T-helper 2 cell treated with Interferon-gamma antibody and Interleukin-4, amounts not matched to agents 5 μg/mL and 100 μg/mL, for 36 hours (primary cell): Measurements from ENCODE around the gene DUSP22.

Experiments used
- DNase-seq: peaks from one replicate; pipeline ENCODE4 v3.0.0; 2021; ENCODE audit warnings: low spot score
- H3K27ac Mint-ChIP-seq: one replicate; pipeline ENCODE4 v1.8.0; 2021; ENCODE audit warnings: mild to moderate bottlenecking, mixed read lengths
- H3K27me3 Mint-ChIP-seq: one replicate; pipeline ENCODE4 v1.8.0; 2021; ENCODE audit warnings: low read depth, mixed read lengths
- H3K36me3 Mint-ChIP-seq: one replicate; pipeline ENCODE4 v1.8.0; 2021; ENCODE audit warnings: low read depth, mixed read lengths
- H3K4me1 Mint-ChIP-seq: one replicate; pipeline ENCODE4 v1.8.0; 2021; ENCODE audit warnings: low read depth, mixed read lengths
- H3K4me3 Mint-ChIP-seq: one replicate; pipeline ENCODE4 v1.8.0; 2022; ENCODE audit warnings: mild to moderate bottlenecking, moderate library complexity, mixed read lengths
- H3K9me3 Mint-ChIP-seq: one replicate; pipeline ENCODE4 v1.8.0; 2021; ENCODE audit warnings: mixed read lengths

Gene DUSP22

GRCh38 chr6:335572-335971 lies 43.3 kb downstream of the DUSP22 start:
- H3K4me1 Mint-ChIP-seq, result peaks cover 50% of the 10 kb centered on the region
- H3K27me3 Mint-ChIP-seq, result no peaks in the 10 kb centered on the region
- H3K9me3 Mint-ChIP-seq, result no peaks in the 10 kb centered on the region
- peak overlapping the region; percentile 32 for H3K27ac Mint-ChIP-seq
- DNase-seq, result no peak
- H3K4me3 Mint-ChIP-seq, result no peak overlapping the region
- no peaks in the 10 kb centered on the region for H3K36me3 Mint-ChIP-seq

DNA sequence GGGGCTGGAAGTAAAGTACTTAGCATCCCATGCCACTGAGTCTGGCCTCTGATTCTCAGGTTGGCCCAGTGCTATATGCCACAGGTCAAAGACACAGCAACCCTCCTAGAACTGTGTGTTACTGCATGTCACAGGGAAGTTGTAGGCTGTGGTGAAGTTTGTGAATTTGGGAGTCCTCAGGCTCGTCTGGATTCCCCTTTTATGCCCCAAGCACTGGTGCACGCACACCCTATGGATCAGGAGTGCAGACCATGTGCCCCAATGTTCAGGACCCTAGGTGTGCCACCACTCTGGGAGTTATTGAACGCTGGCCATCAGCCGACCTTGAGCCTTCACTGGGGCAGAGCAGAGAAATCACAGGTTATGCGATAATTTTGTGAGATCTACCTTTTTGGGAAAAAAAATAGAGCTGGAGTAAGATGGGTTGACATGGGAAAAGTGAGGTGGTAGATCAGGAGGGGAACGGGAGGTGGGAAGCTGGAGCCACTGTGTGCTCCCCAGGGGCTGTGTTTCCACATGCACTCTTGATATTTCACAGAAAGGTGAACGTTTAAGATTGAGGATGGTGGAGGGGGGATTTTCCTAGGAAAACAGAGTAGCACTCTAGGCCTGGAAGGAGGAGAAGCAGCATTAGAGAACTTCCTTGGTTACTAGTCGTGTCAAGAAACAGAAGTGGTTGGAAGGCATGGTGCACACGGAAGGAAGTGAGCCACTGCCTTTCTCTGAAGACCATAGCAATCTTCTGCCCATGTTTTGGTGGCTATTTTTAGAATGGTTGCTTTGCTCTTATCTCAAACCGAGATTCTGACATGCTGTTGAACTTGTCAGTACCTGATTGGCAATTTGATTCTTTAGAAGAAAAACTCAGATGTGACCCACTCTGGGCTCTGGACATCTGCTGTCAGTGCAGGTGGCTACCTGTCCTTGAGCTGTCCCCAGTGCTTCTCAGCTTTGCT lies 44.1 kb downstream of the DUSP22 start:
- Mint-ChIP-seq H3K4me3 (peak overlapping the region; percentile 76), H3K4me1 (peaks cover 56% of the 10 kb centered on the region), H3K27me3 (no peaks in the 10 kb centered on the region), H3K9me3 (no peaks in the 10 kb centered on the region), H3K36me3 (peaks cover 2% of the 10 kb centered on the region), H3K27ac (peak overlapping the region; percentile 85)
- peak; percentile 22 for DNase-seq

DNA sequence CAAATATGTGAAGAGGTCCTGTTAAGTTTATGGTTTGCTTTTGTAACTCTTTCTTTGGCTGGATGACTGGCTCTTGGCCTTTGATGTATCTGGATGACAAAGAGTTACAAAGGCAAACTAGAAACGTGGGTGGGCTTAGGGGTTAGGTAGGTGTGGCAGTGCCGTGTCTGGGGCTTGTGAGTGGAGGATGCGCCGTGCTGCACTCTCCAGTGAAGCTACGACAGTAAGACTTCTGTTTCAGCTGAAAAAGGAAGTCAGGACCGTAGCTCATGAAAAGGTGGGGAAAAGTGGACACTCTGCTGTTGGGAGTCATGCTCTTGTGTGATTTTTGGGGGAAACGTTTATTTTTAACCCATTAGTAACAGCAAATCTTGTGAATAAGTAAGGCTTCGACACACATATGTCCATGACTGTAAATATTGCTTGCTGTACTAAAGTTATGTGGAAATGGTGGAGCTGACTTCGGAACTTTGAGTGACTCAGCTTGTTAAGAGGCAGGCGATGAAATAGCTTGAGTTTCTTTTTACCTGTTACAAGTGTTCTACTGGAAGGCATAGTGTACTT lies 45.6 kb downstream of the DUSP22 start:
- peak overlapping the region; percentile 79 for H3K4me3 Mint-ChIP-seq

GRCh38 chr6:338815-339262 lies 46.6 kb downstream of the DUSP22 start:
- peaks cover 64% of the 10 kb centered on the region for H3K4me1 Mint-ChIP-seq
- H3K9me3 Mint-ChIP-seq, result no peaks in the 10 kb centered on the region
- no peaks in the 10 kb centered on the region for H3K27me3 Mint-ChIP-seq
- peak overlapping the region; percentile 79 for H3K4me3 Mint-ChIP-seq
- DNase-seq, result peak; percentile 41
- H3K27ac Mint-ChIP-seq, result peak overlapping the region; percentile 88
- H3K36me3 Mint-ChIP-seq, result peaks cover 2% of the 10 kb centered on the region

More for the DNA sequence above, 45.6 kb downstream of the DUSP22 start:
- Mint-ChIP-seq H3K36me3 (peaks cover 2% of the 10 kb centered on the region), H3K27ac (peak overlapping the region; percentile 80), H3K9me3 (no peaks in the 10 kb centered on the region), H3K27me3 (no peaks in the 10 kb centered on the region), H3K4me1 (peaks cover 67% of the 10 kb centered on the region)
- DNase-seq, result no peak

GRCh38 chr6:339480-339879 lies 47.2 kb downstream of the DUSP22 start:
- peaks cover 2% of the 10 kb centered on the region for H3K36me3 Mint-ChIP-seq
- H3K4me1 Mint-ChIP-seq, result peaks cover 64% of the 10 kb centered on the region
- no peaks in the 10 kb centered on the region for H3K9me3 Mint-ChIP-seq

DNA sequence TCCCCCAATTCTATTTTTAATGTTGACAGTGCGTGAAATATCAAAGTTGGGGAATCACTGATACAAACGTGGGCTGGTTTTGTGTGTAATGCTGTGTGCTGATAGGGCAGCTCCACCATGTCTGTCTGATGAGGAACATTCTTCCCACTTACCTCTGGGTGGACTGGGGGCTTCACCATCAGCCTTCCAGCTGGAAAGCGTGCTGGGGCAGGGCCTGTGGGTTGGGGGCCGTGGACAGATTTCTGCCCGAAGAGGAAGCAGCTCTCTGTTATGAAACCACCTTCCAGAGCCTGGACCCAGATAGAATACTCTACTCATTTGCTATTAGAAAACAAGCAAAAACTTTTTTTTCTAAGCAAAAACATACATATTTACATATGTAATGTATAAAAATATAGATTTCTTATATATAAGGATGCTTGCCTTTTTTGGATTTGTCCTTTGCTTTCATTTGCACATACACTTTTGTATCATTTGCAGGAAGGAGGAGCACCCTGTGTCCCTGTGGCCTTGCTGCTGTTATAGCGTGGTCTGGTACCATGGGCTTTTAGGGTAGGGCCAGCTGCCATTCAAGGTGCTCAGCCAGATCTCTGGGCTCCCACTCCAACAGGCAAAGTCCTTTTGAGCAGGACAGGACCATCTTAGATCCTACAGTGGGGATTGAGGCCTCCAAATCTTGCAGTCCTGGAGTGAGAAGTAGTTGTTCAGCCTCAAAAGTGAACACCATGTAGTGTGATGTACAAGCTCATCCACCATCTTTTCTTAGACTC lies 48.1 kb downstream of the DUSP22 start:
- no peak for DNase-seq
- Mint-ChIP-seq H3K27ac (peak overlapping the region; percentile 88), H3K4me3 (peak overlapping the region; percentile 79)

More at GRCh38 chr6:339480-339879, 47.2 kb downstream of the DUSP22 start:
- peak; percentile 21 for DNase-seq
- no peaks in the 10 kb centered on the region for H3K27me3 Mint-ChIP-seq
- peak overlapping the region; percentile 79 for H3K4me3 Mint-ChIP-seq
- H3K27ac Mint-ChIP-seq, result peak overlapping the region; percentile 88

GRCh38 chr6:340991-341827 lies 48.9 kb downstream of the DUSP22 start:
- no peak for DNase-seq

More for the DNA sequence above, 48.1 kb downstream of the DUSP22 start:
- peaks cover 2% of the 10 kb centered on the region for H3K36me3 Mint-ChIP-seq
- no peaks in the 10 kb centered on the region for H3K9me3 Mint-ChIP-seq
- no peaks in the 10 kb centered on the region for H3K27me3 Mint-ChIP-seq
- H3K4me1 Mint-ChIP-seq, result peaks cover 64% of the 10 kb centered on the region

GRCh38 chr6:341914-342831 lies 49.9 kb downstream of the DUSP22 start:
- no peak for DNase-seq
- Mint-ChIP-seq H3K9me3 (no peaks in the 10 kb centered on the region), H3K4me1 (peaks cover 47% of the 10 kb centered on the region), H3K36me3 (peaks cover 2% of the 10 kb centered on the region), H3K27ac (peak overlapping the region; percentile 37), H3K27me3 (no peaks in the 10 kb centered on the region), H3K4me3 (no peak overlapping the region)

More at GRCh38 chr6:340991-341827, 48.9 kb downstream of the DUSP22 start:
- Mint-ChIP-seq H3K9me3 (no peaks in the 10 kb centered on the region), H3K4me1 (peaks cover 57% of the 10 kb centered on the region), H3K27me3 (no peaks in the 10 kb centered on the region), H3K4me3 (no peak overlapping the region), H3K27ac (peak overlapping the region; percentile 15), H3K36me3 (peaks cover 2% of the 10 kb centered on the region)

DNA sequence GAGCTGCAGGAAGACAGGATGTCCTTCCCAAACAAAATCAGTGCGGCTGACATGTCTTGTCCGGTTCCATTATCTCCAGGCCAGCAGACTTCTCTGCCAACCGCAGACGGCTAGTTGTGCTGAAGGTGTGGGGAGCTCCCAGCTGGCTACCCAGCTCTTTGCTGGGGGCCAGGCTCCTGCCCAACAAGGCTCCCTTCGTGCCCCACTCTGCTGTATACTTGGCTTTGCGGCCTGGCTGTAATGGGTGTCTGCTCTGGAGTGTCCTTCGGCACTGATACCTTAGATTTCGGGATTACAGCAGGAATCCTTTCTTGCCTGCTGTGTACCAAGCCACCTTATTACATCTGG lies 50.5 kb downstream of the DUSP22 start:
- Mint-ChIP-seq H3K27me3 (no peaks in the 10 kb centered on the region), H3K36me3 (peaks cover 2% of the 10 kb centered on the region), H3K27ac (no peak overlapping the region), H3K4me3 (no peak overlapping the region), H3K9me3 (no peaks in the 10 kb centered on the region), H3K4me1 (peaks cover 41% of the 10 kb centered on the region)
- no peak for DNase-seq

- H3K27ac Mint-ChIP-seq, result no peak overlapping the region
- H3K4me1 Mint-ChIP-seq, result peaks cover 36% of the 10 kb centered on the region
- H3K27me3 Mint-ChIP-seq, result no peaks in the 10 kb centered on the region
- no peaks in the 10 kb centered on the region for H3K9me3 Mint-ChIP-seq
- no peak overlapping the region for H3K4me3 Mint-ChIP-seq
- peaks cover 3% of the 10 kb centered on the region for H3K36me3 Mint-ChIP-seq
- DNase-seq, result no peak
These were observed 51.1 kb downstream of the DUSP22 start for GRCh38 chr6:343226-343935.

- no peak overlapping the region for H3K4me3 Mint-ChIP-seq
- DNase-seq, result no peak
These were observed 51.9 kb downstream of the DUSP22 start for GRCh38 chr6:343960-344815.

More at GRCh38 chr6:343960-344815, 51.9 kb downstream of the DUSP22 start:
- Mint-ChIP-seq H3K27ac (no peak overlapping the region), H3K4me1 (peaks cover 30% of the 10 kb centered on the region), H3K9me3 (no peaks in the 10 kb centered on the region), H3K27me3 (no peaks in the 10 kb centered on the region), H3K36me3 (peaks cover 6% of the 10 kb centered on the region)
